NT2/D1 (cell line): ENCODE data around the gene TPI1.

Experiments
- SUZ12 ChIP-seq: IDR thresholded peaks from 2 replicates; pipeline ENCODE4 v1.6.1; 2011; ENCODE audit not compliant: insufficient read length, insufficient read depth; ENCODE audit errors: extremely low read depth
- YY1 ChIP-seq: IDR thresholded peaks from 2 replicates; pipeline ENCODE4 v1.6.1; 2011; ENCODE audit not compliant: insufficient read length, insufficient read depth
- ZNF274 ChIP-seq: IDR thresholded peaks from 2 replicates; pipeline ENCODE4 v1.6.1; 2011; ENCODE audit warnings: mild to moderate bottlenecking, low read depth, low read length

- TF ChIP-seq YY1 (no peak), ZNF274 (no peak), SUZ12 (no peak)
These were observed 365 bp upstream of the TPI1 start for GRCh38 chr12:6866920-6867412.
